Spleen (tissue), 7 donors: ENCODE measurements around the gene MFNG.

ENCODE experiments used
- POLR2A ChIP-seq, 3 donors: fragments of 450-650 bp; IDR thresholded peaks; one replicate each; pipeline ENCODE4 v1.5.1; 2017; ENCODE audit warnings: antibody characterized with exemption in 3 of 3, mild to moderate bottlenecking in 1 of 3
- POLR2AphosphoS5 ChIP-seq, 3 donors: sonication (generic); formaldehyde crosslinking; IDR thresholded peaks; one replicate each; pipeline ENCODE4 v1.5.1; 2017; ENCODE audit warnings: antibody characterized with exemption in 3 of 3
- TF ChIP-seq, protein P1 (sequence below), 11 experiments: fragments of 200-600 bp in 7 of 11; fragments of 450-650 bp in 4 of 11; sonication (generic) in 4 of 11; IDR thresholded peaks in 8 of 11; conservative IDR thresholded peaks in 3 of 11; 1 replicate in 7 of 11; 2 replicates in 4 of 11; pipeline versions ENCODE4 v1.4.0 to v1.8.0; 2016 to 2021; ENCODE audit warnings: antibody characterized with exemption in 11 of 11, inconsistent platforms in 4 of 11, mild to moderate bottlenecking in 1 of 11
- donor health status: DM: no; HTN: no; CAD: no; lungs with moderate emphysema.
- donor health status: DM: no; HTN: no; CAD: no.
- donor health status: DM: no; HTN: no; CAD: no.

DNA sequence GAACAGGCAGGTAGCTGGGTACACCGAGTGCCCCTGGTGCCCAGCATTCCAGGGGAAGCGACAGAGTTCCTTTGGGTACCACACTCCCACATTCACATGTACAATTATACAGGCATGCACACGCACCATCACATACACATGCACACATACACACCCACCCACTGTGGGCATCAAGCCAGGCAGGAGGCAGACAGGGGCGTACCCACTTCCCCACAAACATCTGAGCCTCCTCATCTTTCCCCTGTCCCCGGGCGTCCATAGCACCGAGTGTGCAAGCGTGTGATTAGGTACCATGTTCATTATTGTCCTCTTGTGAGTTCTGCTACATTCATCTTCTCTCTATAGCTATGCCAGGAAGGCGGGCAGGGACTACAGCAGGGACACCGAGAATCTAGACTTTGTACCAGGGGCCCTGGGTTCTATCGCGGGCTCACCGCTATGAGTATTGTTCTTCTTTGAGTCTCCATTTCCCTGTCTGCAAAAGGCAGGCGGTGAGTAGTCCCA, 35.1 kb upstream of the MFNG start:
- no peak for TF ChIP-seq POLR2AphosphoS5 (IDR thresholded peaks at IDR 0.05)
- TF ChIP-seq, protein P1, sequence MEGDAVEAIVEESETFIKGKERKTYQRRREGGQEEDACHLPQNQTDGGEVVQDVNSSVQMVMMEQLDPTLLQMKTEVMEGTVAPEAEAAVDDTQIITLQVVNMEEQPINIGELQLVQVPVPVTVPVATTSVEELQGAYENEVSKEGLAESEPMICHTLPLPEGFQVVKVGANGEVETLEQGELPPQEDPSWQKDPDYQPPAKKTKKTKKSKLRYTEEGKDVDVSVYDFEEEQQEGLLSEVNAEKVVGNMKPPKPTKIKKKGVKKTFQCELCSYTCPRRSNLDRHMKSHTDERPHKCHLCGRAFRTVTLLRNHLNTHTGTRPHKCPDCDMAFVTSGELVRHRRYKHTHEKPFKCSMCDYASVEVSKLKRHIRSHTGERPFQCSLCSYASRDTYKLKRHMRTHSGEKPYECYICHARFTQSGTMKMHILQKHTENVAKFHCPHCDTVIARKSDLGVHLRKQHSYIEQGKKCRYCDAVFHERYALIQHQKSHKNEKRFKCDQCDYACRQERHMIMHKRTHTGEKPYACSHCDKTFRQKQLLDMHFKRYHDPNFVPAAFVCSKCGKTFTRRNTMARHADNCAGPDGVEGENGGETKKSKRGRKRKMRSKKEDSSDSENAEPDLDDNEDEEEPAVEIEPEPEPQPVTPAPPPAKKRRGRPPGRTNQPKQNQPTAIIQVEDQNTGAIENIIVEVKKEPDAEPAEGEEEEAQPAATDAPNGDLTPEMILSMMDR (IDR thresholded peaks at IDR 0.05 in 8 of 11, conservative IDR thresholded peaks at IDR 0.05 in 3 of 11) = no peak
- no peak for TF ChIP-seq POLR2A (IDR thresholded peaks at IDR 0.05)
